22Rv1 (cell line): ENCODE results near the gene DNAH1.

Experiments used
- CTCF ChIP-seq: fragments of 450-650 bp; IDR thresholded peaks from 2 replicates; pipeline ENCODE4 v1.5.1; 2017; ENCODE audit warnings: mild to moderate bottlenecking
- ZFX ChIP-seq: fragments of 450-650 bp; IDR thresholded peaks from 2 replicates; pipeline ENCODE4 v1.6.1; 2017; ENCODE audit warnings: antibody characterized with exemption, borderline replicate concordance

DNA sequence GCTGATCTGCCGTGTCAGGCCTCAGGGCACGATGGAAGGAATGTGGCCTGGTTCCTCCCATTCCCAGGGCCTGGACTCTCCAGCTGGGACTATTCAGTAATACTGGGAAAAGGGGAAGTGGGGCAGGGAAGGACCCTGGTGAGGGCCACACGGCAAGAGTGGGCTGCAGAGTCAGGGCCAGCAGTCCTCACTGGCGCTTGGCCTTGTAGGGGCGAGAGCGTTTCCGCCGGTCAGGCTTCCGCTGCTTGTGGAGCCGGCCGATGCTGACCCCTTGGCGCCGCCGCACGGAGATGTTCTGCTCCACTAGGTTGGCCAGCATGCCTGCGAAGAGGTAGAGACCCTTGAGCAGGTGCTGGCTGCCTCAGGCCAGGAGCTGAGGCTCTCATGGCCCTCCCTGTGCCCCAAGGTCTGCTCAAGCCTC, 86.0 kb downstream of the DNAH1 start:
- no peak for TF ChIP-seq CTCF
- no peak for TF ChIP-seq ZFX
